H54 (cell line): Measurements from ENCODE around the gene ZNF684.

Experiments used
- DNase-seq: peaks from one replicate; pipeline ENCODE4 v3.0.0; 2011; ENCODE audit warnings: low spot score, mixed read lengths; ENCODE audit not compliant: insufficient read length
- FAIRE-seq: peaks from 3 replicates; lab custom pipeline; 2011; peaks lifted over from hg19 to GRCh38; lab: Jason Lieb, UNC
- POLR2A ChIP-seq: IDR thresholded peaks from 2 replicates; pipeline ENCODE4 v1.6.1; 2011; ENCODE audit warnings: low read depth, mild to moderate bottlenecking, low read length

Gene ZNF684

DNA sequence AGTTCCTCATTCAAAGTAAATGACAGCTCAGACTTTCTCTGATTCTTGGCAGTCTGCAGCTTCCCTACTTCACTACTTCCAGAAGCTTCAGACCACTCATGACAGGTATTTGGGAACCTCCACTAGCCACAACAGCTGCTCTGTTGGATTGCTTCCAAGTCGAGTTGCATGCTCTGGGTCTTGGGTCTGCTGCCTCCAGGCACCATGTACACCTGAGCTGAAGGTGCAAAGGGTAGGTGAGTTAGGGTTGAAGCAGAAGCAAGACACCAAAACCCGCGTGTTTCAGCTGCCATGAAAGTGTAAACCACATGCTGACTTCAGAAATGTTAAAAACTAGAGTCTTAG lies 62.7 kb downstream of the ZNF684 start:
- TF ChIP-seq POLR2A = no peak
- DNase-seq (no peak), FAIRE-seq (no peak)

DNA sequence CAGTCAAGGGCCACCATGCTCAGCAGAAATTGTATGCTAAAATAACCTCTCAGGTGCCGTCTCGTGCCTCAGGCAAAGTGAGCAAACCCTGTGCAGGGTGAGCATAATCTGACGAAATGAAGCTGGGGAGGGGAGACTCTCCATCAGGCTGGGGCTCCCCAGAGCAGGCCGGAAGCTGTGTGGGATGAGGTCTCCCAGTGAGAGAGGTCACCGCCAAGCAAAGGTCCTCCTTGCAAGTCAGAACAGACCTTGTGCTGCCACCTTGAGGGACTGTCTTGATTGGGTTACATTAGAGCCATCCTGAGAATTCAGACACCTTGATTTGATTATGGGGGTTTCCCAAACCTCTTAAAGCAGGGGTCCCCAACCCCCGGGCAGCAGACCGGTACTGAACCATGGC lies 64.2 kb downstream of the ZNF684 start:
- TF ChIP-seq POLR2A = no peak
- FAIRE-seq = no peak
- no peak for DNase-seq
